Breast epithelium (tissue), 3 donors: ENCODE results near the gene ZNF81.

ENCODE experiments used
- POLR2AphosphoS5 ChIP-seq, 3 donors: sonication (generic); formaldehyde crosslinking; IDR thresholded peaks; one replicate each; pipeline ENCODE4 v1.6.1; 2017; ENCODE audit warnings: antibody characterized with exemption in 3 of 3
- TF ChIP-seq, protein P1 (sequence below), 3 donors: fragments of 450-650 bp; IDR thresholded peaks; one replicate each; pipeline ENCODE4 v1.5.1; 2016 to 2017; ENCODE audit warnings: antibody characterized with exemption in 3 of 3, mild to moderate bottlenecking in 3 of 3, moderate library complexity in 3 of 3

DNA sequence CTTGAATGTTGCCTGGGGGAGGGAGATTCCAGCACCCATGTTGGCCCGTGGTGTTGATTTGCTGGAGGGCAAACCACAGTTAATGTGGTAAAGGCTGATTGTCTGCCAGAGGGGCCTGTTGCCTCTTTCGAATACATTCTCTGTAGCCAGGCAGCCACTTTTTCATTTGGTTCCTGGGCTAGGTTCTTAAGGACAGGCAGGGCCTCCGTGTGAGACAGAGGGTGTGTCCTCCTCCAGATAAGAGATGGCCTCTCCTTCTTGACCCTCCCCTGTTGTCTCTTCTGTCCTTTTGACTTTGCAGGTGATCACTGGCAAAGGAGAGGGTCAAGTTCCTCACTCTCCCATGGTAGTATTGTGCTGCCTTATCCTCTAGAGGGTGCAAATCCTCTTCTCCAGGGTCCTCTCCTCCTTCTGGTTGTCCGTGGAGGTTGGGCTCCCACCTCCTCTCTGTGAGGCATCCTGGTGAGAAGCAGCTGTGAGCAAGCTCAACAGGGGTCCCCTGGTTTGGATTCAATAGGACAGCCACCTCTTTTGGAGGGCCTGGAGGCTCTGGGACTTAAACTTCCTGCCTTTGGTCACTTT lies 122.2 kb downstream of the ZNF81 start:
- TF ChIP-seq POLR2AphosphoS5 (IDR thresholded peaks at IDR 0.05), result no peak
- TF ChIP-seq, protein P1, sequence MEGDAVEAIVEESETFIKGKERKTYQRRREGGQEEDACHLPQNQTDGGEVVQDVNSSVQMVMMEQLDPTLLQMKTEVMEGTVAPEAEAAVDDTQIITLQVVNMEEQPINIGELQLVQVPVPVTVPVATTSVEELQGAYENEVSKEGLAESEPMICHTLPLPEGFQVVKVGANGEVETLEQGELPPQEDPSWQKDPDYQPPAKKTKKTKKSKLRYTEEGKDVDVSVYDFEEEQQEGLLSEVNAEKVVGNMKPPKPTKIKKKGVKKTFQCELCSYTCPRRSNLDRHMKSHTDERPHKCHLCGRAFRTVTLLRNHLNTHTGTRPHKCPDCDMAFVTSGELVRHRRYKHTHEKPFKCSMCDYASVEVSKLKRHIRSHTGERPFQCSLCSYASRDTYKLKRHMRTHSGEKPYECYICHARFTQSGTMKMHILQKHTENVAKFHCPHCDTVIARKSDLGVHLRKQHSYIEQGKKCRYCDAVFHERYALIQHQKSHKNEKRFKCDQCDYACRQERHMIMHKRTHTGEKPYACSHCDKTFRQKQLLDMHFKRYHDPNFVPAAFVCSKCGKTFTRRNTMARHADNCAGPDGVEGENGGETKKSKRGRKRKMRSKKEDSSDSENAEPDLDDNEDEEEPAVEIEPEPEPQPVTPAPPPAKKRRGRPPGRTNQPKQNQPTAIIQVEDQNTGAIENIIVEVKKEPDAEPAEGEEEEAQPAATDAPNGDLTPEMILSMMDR (IDR thresholded peaks at IDR 0.05), result no peak
